Ovary (tissue), 3 donors: ENCODE results near the gene TTPAL.

Experiments
- POLR2A ChIP-seq: fragments of 450-650 bp; IDR thresholded peaks from one replicate; pipeline ENCODE4 v1.6.1; 2017; ENCODE audit warnings: antibody characterized with exemption, mild to moderate bottlenecking, moderate library complexity
- TF ChIP-seq, protein P1 (sequence below), 3 donors: fragments of 450-650 bp in 2 of 3; fragments of 200-600 bp in 1 of 3; IDR thresholded peaks; one replicate each; pipeline versions ENCODE4 v1.5.1 to v1.8.0; 2016 to 2022; ENCODE audit warnings: antibody characterized with exemption in 3 of 3, mild to moderate bottlenecking in 1 of 3
- donor health status: DM: no; HTN: no; CAD: no.

DNA sequence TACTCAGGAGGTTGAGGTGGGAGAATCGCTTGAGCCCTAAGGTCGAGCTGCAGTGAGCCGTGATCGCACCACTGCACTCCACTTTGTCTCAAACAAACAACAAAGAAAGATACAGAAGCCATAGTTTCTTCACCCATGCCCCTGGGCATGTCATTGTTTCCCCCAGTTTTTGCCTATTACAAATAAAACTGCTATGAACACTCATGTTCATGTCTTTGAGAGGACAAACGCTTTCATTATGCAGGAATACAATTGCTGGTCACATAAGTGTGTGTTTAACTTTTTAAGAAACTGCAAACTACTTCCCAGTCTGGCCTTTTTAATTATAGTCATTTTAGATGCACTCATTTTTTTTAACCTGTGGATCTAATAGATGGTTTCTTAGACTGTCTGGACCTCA, 12.2 kb upstream of the TTPAL start:
- no peak for TF ChIP-seq POLR2A
- TF ChIP-seq, protein P1, sequence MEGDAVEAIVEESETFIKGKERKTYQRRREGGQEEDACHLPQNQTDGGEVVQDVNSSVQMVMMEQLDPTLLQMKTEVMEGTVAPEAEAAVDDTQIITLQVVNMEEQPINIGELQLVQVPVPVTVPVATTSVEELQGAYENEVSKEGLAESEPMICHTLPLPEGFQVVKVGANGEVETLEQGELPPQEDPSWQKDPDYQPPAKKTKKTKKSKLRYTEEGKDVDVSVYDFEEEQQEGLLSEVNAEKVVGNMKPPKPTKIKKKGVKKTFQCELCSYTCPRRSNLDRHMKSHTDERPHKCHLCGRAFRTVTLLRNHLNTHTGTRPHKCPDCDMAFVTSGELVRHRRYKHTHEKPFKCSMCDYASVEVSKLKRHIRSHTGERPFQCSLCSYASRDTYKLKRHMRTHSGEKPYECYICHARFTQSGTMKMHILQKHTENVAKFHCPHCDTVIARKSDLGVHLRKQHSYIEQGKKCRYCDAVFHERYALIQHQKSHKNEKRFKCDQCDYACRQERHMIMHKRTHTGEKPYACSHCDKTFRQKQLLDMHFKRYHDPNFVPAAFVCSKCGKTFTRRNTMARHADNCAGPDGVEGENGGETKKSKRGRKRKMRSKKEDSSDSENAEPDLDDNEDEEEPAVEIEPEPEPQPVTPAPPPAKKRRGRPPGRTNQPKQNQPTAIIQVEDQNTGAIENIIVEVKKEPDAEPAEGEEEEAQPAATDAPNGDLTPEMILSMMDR (IDR thresholded peaks at IDR 0.05): no peak
